Osteoblast (primary cell): ENCODE results near the gene MASP1. TPM values are rescaled to one million over a fixed set of nuclear protein-coding genes. Genes with fewer than 3 reads are reported as not detected.

Experiments used
- DNase-seq: peaks from one replicate; pipeline ENCODE4 v3.0.0; 2011; ENCODE audit warnings: low spot score, mixed read lengths; ENCODE audit not compliant: insufficient read length; ENCODE audit errors: missing footprints
- H2AFZ ChIP-seq: 2 replicates; pipeline ENCODE4 v1.6.0; 2011; ENCODE audit warnings: mild to moderate bottlenecking, low read length
- H3K27ac ChIP-seq: 2 replicates; pipeline ENCODE4 v1.5.1; 2011; ENCODE audit warnings: mild to moderate bottlenecking, low read depth, low read length, moderate library complexity
- H3K27me3 ChIP-seq: 2 replicates; pipeline ENCODE4 v1.6.0; 2012; ENCODE audit warnings: mild to moderate bottlenecking, control low read depth, inconsistent platforms, low read length, moderate library complexity; ENCODE audit not compliant: insufficient read depth
- H3K36me3 ChIP-seq: 2 replicates; pipeline ENCODE4 v1.5.1; 2011; ENCODE audit warnings: mild to moderate bottlenecking, low read length, control low read depth, moderate library complexity; ENCODE audit not compliant: insufficient read depth
- H3K4me1 ChIP-seq: 2 replicates; pipeline ENCODE4 v1.5.1; 2011; ENCODE audit warnings: mild to moderate bottlenecking, low read length, control low read depth, moderate library complexity; ENCODE audit not compliant: insufficient read depth
- H3K4me2 ChIP-seq: 2 replicates; pipeline ENCODE4 v1.6.0; 2011; ENCODE audit warnings: mild to moderate bottlenecking, low read length; ENCODE audit not compliant: insufficient read depth
- H3K4me3 ChIP-seq: fragments of 200-600 bp; sonication (generic); 3 replicates; pipeline ENCODE4 v1.5.1; 2012; ENCODE audit warnings: mild to moderate bottlenecking, low read length, inconsistent platforms; ENCODE audit not compliant: insufficient read depth
- H3K79me2 ChIP-seq: 2 replicates; pipeline ENCODE4 v1.6.0; 2012; ENCODE audit warnings: mild to moderate bottlenecking, low read length, control low read depth, inconsistent platforms; ENCODE audit not compliant: insufficient read depth
- H3K9me3 ChIP-seq: 2 replicates; pipeline ENCODE4 v1.5.1; 2011; ENCODE audit warnings: low read depth, low read length, control low read depth
- H4K20me1 ChIP-seq: 2 replicates; pipeline ENCODE4 v1.6.0; 2012; ENCODE audit warnings: mild to moderate bottlenecking, low read length, control low read depth; ENCODE audit not compliant: insufficient read depth
- total RNA-seq: library from RNA; depleted of rRNA; stranded (reverse); fragments of >200 nt; gene quantifications from 2 replicates; pipeline ENCODE4 v1.2.3, GENCODE V29; 2012
- TF ChIP-seq, protein P1 (sequence below): IDR thresholded peaks from 2 replicates; pipeline ENCODE4 v1.5.1; 2011; ENCODE audit warnings: mild to moderate bottlenecking, low read depth, low read length, moderate library complexity; ENCODE audit errors: extremely low read depth

The MASP1 gene
- total RNA-seq, 1 donor, result 1.4 TPM

DNA sequence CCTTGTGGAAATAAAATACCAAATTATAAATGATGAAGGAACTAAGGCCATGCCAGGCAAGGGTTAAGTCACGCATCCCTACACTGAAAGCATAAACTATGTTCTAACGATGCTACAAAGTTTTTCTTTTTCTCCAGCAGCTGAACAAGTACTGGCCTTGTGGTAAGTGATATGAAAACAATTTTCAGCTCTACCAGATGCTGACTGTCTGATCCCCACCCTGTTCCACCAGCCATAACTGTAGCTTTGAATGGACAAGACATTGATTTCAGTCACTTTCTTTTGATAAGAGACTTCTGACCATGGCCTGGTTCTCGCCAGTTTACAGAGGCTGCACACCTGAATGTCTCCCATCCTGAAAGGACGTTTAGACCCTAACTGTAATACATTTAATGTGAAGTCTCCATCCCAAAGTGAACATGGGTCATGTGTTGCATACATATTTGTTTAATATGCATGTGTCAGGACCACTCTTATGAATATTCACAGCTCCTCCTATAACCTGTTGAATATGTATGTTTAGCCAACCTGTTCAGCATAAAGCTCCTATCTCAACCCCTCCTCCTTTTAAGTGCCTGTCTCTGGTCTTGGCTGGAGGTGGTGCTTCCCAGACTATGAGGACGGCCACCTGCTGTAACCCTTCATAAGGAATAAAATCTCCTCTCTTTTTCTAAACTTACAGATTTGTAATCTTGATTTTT lies 33.4 kb downstream of the MASP1 start:
- DNase-seq, result no peak
- no peaks in the 10 kb centered on the region for H3K4me1 ChIP-seq
- no peaks in the 10 kb centered on the region for H3K79me2 ChIP-seq
- no peak overlapping the region for H3K4me2 ChIP-seq
- no peak overlapping the region for H2AFZ ChIP-seq
- H3K27ac ChIP-seq, result no peak overlapping the region
- TF ChIP-seq, protein P1, sequence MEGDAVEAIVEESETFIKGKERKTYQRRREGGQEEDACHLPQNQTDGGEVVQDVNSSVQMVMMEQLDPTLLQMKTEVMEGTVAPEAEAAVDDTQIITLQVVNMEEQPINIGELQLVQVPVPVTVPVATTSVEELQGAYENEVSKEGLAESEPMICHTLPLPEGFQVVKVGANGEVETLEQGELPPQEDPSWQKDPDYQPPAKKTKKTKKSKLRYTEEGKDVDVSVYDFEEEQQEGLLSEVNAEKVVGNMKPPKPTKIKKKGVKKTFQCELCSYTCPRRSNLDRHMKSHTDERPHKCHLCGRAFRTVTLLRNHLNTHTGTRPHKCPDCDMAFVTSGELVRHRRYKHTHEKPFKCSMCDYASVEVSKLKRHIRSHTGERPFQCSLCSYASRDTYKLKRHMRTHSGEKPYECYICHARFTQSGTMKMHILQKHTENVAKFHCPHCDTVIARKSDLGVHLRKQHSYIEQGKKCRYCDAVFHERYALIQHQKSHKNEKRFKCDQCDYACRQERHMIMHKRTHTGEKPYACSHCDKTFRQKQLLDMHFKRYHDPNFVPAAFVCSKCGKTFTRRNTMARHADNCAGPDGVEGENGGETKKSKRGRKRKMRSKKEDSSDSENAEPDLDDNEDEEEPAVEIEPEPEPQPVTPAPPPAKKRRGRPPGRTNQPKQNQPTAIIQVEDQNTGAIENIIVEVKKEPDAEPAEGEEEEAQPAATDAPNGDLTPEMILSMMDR, result no peak
- no peaks in the 10 kb centered on the region for H3K9me3 ChIP-seq
- no peaks in the 10 kb centered on the region for H4K20me1 ChIP-seq
- no peak overlapping the region for H3K4me3 ChIP-seq
- no peaks in the 10 kb centered on the region for H3K36me3 ChIP-seq
- no peaks in the 10 kb centered on the region for H3K27me3 ChIP-seq

DNA sequence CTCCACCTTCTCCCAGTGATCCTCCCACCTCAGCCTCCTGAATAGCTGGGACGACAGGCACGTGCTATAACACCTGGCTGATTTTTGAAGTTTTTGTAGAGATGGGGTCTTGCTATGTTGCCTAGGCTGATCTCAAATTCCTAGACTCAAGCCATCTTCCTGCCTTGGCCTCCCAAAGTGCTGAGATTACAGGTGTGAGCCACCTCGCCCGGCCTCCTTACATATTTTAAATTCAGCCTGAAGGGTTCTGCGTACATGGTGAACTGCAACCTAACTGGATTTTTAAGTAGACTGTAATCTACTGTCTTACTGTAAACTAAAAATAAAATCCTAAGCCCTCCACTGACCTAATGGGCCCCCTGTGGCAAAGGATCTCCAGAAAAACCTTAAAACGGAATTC lies 34.1 kb downstream of the MASP1 start:
- no peaks in the 10 kb centered on the region for H3K9me3 ChIP-seq
- H3K36me3 ChIP-seq, result no peaks in the 10 kb centered on the region
- no peak for DNase-seq
- no peaks in the 10 kb centered on the region for H3K4me1 ChIP-seq
- H3K79me2 ChIP-seq, result no peaks in the 10 kb centered on the region
- no peak overlapping the region for H3K4me2 ChIP-seq
- H2AFZ ChIP-seq, result no peak overlapping the region
- H3K27me3 ChIP-seq, result no peaks in the 10 kb centered on the region
- no peak overlapping the region for H3K4me3 ChIP-seq
- TF ChIP-seq, protein P1, result no peak
- H4K20me1 ChIP-seq, result no peaks in the 10 kb centered on the region
- H3K27ac ChIP-seq, result no peak overlapping the region

DNA sequence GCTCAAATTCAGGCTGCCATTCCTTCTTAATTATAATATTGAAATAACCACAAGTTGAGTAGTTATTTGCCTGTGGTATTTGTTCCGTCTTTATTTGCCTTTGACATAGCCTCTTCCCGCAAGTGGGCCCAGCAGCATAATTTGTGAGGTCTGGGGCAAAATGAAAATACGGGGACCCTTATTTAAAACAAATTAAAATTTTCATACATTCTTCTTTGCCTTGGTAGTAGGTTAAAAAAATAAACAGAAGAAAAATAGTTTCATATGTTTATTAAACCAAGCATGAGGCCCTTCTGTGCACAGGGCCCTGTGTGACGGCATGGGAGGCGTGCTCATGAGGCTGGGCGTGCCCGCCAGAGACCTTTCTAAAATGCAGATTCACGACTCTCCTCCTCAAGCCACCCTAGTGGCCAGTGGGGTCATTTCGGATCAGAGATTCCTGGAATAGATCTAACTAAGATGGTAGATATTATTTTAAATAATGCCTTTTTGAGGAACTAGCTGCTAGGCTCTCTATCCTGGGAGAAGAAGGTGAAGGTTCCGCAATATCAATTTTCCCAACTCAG lies 35.4 kb downstream of the MASP1 start:
- no peaks in the 10 kb centered on the region for H3K27me3 ChIP-seq
- no peak for DNase-seq
- H3K4me1 ChIP-seq, result no peaks in the 10 kb centered on the region
- H2AFZ ChIP-seq, result no peak overlapping the region
- no peaks in the 10 kb centered on the region for H4K20me1 ChIP-seq
- H3K9me3 ChIP-seq, result no peaks in the 10 kb centered on the region
- H3K27ac ChIP-seq, result no peak overlapping the region
- no peaks in the 10 kb centered on the region for H3K79me2 ChIP-seq
- H3K4me3 ChIP-seq, result no peak overlapping the region
- TF ChIP-seq, protein P1, result no peak
- no peak overlapping the region for H3K4me2 ChIP-seq
- H3K36me3 ChIP-seq, result no peaks in the 10 kb centered on the region

DNA sequence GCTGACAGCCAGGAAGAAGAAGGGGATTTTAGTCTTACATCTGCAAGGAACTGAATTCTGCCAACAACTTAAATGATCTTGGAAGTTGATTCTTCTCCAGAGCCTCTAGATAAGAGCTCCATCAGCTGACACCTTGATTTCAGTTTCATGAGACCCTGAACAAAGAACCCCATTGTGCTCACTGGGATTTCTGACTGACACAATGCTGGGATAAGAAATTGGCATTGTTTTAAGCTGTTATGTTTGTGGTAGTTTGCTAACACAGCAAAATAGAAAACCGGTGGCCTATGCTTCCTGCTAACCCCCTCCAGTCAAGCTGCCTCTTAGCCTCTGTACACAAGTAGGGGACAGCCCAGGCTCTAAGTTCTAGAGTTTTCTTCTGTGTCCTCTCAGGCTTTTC lies 36.2 kb downstream of the MASP1 start:
- H3K27ac ChIP-seq, result no peak overlapping the region
- no peaks in the 10 kb centered on the region for H3K9me3 ChIP-seq
- H4K20me1 ChIP-seq, result no peaks in the 10 kb centered on the region
- no peaks in the 10 kb centered on the region for H3K79me2 ChIP-seq
- no peak for DNase-seq
- no peaks in the 10 kb centered on the region for H3K4me1 ChIP-seq
- H3K36me3 ChIP-seq, result no peaks in the 10 kb centered on the region
- H3K4me3 ChIP-seq, result no peak overlapping the region
- H3K27me3 ChIP-seq, result no peaks in the 10 kb centered on the region
- no peak overlapping the region for H3K4me2 ChIP-seq
- TF ChIP-seq, protein P1, result no peak
- H2AFZ ChIP-seq, result no peak overlapping the region
